ENCODE measurements around the gene TNS2.

The TNS2 gene

DNA sequence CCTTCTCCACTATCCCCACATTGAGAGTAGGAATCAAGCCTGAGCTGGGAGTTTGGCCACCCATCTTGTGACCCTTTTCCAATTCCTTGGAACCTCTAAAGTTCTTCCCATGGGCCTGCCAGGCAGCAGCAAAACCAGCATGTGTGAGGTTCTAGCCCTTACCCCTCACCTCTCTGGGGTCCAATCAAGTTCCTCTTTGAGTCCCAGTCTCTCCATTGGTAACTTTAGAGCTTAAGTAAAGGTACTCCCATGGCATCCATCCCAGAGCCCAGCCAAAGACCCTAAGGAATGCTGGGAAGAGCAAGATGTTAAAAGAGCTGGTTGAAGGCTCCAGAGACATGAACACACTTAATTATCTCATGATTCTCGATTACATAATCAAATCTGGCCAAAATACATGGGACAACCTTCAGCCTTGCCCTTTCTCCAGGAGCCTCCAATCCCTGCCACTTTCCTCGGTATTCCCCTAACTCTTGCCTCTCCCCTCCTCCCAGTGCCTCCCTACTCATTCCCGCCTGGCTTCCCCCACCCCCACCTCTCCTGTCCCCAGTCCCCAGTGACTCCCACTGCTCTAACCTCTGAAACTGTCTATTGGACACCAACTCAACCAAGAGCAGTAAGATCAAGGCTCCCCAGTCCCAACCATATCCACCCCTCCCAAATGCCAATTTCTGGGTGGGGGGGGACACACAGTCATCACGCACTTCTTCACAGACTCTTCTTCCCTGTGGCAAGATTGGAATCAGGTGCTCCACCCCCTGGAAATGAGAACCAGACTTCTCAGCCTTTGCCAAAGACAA, 4.8 kb upstream of the TNS2 start:
- no peak for DNase-seq

DNA sequence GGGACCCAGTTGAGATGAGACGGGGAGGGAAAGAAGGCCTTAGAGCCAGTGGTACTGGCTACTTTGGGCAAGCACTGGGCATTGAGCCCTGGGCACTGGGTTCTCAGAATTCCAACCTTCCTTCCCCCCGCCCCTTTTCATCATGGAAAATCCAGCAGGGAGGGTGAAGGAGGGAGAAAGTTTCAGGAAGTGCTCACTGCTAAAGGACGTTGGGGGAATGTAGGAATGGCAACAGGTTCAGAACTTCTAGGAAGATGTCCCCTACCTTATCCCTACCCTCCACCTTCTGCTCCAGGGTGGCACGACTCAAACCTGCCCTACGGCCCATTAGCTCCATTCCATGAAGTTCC, 4.2 kb upstream of the TNS2 start:
- no peak for DNase-seq

DNA sequence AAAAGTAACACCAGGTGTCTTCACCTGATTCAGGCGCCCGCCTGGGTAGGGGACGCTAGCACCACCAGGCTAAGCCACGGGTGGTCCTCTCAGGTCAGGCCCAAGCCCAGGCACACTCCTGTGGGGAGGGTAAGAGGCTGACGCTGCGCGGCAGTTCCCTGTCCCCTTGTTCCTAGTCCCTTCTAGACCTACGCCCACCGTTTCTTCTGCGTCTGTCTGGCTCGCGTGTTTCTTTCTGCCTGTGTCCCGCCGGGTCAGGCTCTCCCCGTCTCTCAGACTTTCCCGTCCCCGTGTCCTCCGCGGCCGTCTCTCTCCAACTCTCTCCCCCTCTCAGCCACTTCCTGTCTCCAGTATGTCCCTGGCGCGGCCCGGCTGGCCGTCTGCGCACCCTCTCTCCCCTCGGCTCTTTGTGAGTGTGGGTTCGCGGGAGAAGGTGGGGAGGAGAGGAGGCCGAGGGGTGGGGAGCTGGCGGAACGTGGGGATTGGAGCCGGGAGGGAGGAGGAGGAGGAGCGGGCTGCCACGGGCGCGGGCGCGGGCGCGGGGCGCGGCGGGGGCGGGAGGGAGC, 3.1 kb upstream of the TNS2 start:
- peak; percentile 54 for DNase-seq

DNA sequence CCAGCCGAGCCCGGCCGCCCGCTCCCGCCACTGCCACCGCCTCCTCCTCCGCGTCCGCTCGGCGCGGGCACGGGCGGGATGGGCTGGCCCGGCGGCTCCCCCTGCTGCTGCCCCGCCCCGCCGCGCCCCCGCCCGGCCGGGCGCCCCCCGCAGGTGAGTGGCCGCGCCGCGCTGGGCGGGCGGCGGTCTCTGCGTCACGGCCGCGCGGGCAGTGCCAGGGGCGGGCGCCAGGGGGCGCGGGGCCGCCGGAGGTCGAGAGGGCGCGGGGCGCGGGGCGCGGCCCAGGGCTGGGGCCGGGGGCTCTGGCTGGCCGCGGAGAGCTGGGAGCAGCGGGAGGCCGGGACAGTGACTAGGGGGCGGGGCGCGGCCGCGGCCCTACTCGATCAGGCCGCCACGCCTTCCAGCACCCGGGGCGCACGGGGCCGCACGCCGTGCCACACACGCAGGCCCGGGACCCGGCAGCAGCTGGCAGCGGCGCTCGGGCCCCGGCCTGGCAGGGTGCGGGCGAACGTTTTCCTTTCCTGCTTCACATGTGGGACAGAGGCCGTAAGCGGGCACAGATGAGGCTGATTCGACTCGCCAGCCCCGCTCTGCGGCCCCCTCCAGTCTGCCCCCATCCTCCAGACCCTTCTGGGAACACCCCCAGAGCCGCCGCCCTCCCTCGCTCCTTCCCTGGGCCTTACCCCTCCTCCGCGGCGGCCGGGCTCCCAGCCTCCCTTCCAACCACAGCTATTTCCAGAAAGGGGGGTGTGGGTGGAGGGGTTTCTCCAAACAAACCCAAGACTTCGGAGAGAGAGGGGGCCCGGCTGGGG, 2.4 kb upstream of the TNS2 start:
- peak; percentile 54 for DNase-seq

DNA sequence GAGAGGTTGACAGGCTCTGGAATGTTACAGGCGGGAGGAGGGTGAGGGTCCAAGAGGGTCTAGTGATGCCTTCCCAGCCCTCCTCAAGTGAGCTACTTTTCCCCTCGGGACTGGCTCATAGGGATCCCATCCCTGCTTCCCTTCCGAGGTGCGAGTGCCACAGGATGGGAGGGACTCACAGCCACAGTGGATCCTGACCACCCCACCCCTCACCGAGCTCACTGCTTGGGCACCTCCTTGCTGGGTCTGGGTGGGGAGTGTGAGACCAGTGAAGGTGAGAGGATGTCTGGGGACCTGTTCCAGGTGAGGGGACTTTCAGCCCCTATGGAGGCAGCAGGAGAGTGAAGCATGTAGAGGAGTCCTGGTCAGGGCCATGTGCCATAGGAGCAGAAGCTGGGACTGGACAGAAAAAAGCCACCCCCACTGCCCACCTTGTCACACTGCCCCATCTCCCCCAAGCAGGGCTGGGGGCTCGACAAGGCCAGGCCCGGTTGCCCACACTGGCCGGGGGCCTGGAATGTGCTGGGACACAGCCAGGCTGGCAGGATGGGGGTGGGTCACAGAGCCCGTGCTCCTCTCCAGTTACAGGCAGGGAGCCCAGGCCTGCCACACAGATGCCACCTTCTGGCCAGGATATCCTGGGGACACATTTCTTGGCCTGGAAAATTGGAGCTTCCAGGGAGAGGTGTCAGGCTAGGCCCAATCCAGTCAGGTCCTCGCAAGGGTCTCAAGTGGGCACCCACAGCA, 1.7 kb upstream of the TNS2 start:
- DNase-seq = peak; percentile 6

DNA sequence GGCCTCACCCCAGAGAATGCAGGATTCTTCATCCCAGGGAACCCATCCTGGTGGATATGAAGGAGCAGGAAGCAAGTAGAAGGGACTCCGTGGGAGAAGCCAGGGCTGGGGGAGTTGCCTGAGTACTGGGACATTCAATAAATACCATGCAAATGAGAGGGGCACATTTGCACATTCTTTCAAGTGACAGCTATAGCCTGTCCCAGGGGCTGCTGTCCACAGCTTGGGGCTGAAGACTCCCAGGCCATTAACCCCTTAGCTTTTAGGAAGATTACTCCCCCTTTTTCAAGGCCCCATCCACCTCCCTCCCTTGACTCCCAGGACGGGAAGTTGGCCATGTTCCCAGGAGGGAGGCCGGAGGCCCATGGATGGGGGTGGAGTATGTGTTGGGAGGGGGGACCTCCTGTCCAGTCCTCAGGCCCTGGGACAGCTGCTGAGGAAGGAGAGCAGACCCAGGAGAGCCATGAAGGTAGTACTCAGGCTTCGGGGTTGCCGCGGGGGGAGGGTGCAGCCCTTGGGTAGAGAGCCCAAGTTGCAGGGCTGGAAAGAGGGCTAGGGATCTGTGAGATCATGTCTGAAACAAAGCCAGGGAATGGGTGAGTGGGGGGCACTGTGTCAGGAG, 974 bp upstream of the TNS2 start:
- DNase-seq = no peak

DNA sequence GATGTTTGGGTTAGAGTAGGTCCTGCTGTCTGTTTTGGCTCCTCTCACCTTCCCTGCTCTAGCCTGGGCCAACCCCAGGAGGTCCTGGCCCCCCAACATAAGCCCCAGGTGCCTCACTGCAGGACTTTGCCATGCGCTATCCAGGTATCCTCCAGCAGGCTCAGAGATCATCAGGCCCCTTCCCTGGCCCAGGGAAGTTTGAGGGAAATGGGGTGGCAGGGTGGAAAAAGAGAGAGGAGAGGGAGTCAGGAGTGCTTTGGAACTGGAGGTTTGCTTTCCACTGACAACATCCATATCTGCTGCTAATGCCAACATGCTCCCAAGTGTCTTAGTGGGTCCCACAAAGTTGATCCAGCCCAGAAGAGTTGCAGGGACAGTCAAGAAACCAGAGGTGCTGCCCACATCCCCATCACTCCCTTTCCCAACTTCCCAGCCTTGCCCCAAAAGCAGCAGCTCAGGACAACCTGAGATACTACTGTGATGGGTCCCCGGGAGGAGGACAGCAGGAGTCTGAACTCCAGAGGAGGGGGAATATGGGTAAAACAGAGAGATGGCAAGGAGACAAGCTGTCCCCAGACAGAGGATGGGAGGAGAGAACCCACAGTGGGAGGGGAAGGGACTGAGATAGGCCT, 677 bp downstream of the TNS2 start:
- no peak for DNase-seq

DNA sequence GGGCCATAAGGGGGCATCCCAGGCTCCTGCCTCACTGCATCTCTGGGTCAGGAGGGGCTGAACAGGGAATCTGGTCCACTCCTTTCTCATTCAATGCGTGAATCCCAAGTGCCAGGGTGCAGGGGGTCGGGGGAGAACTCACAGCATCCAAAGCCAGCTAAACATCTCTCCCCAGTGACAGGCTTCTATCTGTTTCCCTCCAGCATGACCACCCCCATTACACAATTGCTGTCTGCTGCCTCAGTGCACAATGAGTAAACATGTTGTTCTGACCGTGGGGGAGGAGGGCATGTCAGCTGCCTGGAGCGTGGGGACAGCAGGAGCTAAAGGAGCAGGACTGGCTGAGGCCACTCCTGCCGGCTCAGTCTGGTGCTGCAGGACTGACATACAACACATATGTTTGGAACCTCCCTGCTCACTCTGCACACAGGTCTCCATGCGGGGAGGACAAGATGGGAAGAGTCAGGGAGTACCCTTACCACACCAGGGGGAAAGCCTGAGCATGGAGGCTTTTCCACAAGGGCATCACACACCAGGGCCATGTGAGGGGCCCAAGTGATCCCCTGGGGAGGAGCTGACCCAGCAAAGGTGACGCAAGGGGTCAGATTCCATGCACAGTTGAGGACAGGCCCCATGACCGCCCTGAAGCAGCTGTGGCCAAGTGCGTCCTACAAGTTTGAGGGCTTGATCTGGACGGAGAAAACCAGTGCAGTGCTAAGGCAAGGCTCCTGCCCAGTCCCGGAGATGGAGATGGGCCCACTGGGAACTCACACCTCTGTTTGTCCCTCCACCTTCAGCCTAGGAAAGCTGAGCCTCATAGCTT, 1.4 kb downstream of the TNS2 start:
- DNase-seq = peak; percentile 9

DNA sequence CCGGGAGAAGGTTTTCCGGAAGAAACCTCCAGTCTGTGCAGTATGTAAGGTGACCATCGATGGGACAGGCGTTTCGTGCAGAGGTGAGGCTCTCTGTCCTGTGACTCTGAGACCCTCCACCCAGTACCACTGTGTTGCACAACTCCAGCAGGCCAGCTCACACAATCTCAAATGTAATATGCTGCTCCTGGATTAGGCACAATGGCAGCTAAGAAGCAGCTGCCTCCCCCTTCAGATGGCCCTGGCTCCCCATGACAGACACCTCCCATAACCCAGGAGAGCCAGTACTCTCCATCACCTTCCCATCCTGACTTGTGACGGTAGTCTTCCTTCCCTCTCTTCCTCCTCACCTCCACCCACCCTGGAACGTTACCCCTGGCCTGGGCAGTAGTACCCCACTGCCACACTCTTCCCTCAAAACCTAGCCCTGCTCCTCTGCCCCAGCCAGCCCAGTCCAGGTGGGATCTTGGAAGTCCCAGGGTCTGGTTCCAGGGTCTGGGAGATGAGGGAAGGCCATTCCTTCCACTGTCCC, 2.1 kb downstream of the TNS2 start:
- no peak for DNase-seq

DNA sequence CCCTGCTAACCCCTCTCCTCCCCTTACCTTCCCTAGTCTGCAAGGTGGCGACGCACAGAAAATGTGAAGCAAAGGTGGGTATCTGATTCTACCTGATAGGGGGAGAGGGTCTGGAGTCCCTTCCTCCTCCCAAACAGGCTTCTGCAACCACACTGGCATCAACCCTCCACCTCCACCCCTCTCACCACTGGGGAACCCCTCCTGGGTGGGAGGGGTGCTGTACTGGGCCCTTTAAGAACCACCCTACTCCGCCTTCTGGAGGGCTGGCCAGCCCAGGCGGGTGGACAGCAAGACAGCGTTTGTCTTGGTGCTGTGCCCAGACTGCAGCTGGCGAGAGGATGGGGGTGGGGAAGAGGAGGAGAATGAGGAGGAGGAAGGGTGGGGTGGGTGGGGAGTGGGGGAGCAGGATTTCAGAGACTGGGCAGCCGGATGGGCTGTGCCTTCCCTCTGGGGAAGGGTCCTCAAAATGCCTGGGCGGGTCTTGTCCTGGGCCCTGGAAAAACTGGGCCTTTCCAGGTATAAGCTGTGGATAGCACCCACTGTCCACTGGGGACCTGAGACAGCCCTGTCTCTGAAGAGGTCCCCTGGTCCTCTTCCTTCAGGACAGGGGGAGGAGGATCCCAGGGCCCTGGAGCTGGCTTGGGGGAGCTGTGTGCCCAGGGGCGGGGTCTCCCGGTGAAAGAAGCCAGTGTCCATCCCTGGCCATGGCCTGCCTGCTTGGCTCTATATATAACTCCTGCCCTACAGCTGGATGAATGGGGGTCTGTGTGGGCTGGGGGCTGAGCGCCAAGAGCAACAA, 2.8 kb downstream of the TNS2 start:
- peak; percentile 73 for DNase-seq

DNA sequence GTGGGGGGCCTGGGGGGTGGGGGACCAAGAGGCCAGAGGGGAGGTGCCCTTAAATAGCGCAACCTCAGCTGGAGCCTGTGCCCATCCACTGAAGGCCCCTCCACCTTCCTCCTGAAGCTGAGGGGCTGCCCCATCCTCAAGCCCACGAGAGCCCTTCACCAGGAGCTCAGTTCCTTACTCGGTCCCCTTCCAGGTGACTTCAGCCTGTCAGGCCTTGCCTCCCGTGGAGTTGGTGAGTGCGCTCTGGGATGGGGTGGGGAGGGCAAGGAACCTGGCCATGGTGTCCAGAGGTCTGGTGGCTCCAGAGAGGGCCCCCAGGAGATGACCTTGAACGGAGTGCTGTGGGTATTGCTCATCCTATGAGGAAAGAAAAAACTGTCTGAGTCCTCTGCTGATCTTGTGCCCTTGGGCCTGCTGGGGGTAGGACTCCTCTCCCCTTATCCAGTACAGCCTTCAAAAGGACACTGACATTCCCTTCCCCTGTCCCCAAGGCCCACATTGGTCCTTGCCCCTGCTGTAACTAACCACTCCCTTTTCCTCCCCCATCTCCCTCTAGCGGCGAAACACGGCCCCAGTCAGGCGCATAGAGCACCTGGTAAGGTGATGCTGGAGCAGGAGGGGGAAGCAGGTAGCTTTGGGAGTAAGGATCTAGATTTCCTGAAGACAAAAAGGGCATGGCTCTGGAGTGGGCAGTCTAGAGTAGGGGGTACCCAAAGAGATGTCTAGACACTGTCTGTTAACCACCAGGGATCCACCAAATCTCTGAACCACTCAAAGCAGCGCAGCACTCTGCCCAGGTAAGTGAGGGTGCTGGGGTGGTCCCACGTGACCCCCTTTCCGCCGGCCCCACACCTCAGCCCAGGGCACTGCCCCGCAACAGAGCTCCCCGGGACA, 3.6 kb downstream of the TNS2 start:
- DNase-seq = peak; percentile 37

DNA sequence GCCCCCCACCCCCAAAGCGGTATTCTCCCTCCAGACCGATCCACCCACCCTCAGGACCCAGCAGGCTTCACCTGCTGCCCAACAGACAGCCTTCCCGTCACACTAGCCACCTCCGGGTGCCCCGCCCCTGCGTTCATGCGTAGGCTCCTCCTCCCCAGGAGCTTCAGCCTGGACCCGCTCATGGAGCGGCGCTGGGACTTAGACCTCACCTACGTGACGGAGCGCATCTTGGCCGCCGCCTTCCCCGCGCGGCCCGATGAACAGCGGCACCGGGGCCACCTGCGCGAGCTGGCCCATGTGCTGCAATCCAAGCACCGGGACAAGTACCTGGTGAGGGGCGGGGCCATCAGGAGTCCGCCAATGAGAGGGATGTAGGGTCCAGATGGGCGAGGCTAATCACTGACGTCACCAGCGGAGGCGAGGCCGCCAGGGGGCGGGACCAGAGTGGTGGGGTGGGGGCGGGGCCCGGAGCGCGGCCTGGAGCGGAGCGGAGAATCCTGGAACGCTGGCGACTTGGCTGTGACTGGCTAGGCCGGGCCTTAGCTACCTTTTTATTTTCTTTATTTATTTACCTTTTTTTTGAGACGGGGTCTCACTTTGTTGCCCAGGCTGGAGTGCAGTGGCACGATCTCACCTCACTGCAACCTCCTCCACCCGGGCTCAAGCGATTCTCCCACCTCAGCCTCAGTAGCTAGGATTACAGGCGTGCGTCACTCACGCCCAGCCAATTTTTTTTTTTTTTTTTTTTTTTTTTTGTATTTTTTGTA, 4.4 kb downstream of the TNS2 start:
- peak; percentile 89 for DNase-seq

DNA sequence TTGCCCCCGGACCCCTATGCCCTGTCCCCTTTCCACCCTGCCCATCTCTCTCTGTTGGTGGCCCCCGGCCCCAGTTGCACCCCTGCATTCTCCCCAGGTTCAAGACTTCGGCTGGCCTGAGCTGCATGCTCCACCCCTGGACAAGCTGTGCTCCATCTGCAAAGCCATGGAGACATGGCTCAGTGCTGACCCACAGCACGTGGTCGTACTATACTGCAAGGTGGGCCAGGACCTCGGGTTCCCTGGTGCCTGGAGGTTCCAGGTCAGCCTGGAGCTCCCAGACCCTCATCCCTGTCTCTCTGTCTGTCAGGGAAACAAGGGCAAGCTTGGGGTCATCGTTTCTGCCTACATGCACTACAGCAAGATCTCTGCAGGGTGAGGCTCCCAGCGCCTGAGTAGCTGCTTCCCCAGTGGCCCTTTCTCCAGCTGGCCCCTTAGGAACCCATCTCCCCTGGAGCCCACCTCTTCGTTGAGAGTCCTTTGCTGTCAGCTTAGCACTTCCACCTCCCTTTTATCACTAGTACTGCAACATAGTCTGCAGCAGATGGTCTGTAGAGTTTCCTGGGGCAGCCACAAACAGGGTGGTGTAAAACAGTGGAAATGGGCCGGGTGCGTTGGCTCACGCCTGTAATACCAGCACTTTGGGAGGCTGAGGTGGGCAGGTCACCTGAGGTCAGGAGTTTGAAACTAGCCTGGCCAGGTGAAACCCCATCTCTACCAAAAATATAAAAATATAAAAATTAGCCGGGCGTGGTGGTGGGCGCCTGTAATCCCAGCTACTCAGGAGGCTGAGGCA, 5.8 kb downstream of the TNS2 start:
- no peak for DNase-seq

DNA sequence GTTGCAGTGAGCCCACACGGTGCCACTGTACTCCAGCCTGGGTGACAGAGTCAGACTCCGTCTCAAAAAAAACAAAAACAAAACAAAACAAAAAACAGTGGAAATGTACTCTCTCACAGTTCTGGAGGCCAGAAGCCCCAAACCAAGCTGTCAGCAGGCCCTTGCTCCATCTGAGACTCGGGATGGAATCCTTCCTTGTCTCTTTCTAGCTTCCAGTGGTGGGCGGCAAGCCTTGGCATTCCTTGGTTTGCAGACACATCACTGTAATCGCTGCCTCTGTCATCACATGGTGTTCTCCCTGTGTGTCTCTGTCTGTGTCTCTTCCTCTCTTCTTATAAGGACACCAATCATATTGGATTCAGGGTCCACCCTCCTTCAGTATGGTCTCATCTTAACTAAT, 6.4 kb downstream of the TNS2 start:
- no peak for DNase-seq

DNA sequence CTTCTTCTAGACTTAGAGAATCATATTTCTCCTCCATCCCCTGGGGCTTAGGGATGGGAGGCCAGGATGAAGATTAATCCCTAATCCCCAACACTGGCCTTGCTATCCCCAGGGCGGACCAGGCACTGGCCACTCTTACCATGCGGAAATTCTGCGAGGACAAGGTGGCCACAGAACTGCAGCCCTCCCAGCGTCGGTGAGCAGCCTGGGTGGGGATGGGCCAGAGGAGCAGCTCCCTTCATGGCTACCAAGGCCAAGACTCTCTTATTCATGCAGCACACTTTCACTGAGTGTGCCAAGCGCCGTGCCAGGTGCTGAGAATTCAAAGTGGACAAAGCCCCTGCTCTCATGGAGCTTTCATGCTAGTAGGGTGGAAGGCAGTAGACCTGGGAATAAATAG, 7.0 kb downstream of the TNS2 start:
- no peak for DNase-seq

DNA sequence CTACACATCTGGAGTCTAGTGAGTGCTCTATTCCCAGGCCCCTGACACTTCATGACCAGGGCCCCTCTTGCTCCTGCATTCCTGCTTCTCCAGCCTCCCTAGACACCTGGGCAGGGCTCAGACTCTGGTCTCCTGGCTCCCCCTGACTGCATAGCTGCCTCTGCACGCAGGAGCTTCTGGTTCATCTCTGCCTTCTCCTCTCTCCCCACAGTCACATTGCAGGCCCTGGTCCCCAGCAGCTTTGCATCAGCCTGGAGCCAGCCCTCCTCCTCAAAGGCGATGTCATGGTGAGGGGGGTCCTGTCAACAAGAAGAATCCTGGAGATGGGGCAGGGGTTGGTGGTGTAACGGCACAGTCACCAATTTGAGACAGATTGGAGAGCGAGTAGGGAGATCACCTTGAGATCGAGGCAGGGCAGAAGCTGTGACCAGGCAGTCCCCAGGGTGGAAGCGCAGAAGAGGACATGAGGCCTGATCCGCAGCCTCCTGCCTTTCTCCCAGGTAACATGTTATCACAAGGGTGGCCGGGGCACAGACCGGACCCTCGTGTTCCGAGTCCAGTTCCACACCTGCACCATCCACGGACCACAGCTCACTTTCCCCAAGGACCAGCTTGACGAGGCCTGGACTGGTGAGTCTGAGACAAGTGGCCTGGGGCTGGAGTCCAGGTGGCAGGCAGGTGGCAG, 8.1 kb downstream of the TNS2 start:
- DNase-seq = no peak

Data from NCI-H1092 treated with DMSO at 0.1 percent for 48 hours (cell line).